Smooth muscle cell (in vitro differentiated cells): ENCODE measurements around the gene NIM1K. TPM values are rescaled to one million over a fixed set of nuclear protein-coding genes. Genes with fewer than 3 reads are reported as not detected.
"Not testable (repeated sequence)": the region's sequence is repeated elsewhere in the genome, so short reads cannot be mapped to it uniquely, and the experiment has no call there.

Experiments used
- DNase-seq: peaks from one replicate; lab custom pipeline; 2025; ENCODE audit not compliant: unreplicated experiment; lab: John Stamatoyannopoulos, UW
- H2AFZ ChIP-seq: fragments of 200-600 bp; sonication (generic); 2 replicates; pipeline ENCODE4 v1.6.0; 2016; ENCODE audit warnings: antibody characterized with exemption, low read depth, mild to moderate bottlenecking
- H3F3A ChIP-seq: fragments of 200-600 bp; sonication (generic); 2 replicates; pipeline ENCODE4 v1.6.0; 2017; ENCODE audit warnings: antibody characterized with exemption, low read depth
- H3K27ac ChIP-seq: fragments of 200-600 bp; sonication (generic); 2 replicates; pipeline ENCODE4 v1.5.1; 2016; ENCODE audit warnings: low read depth, mild to moderate bottlenecking
- H3K27me3 ChIP-seq: fragments of 200-600 bp; sonication (generic); 2 replicates; pipeline ENCODE4 v1.6.1; 2016; ENCODE audit warnings: low read depth, mild to moderate bottlenecking
- H3K36me3 ChIP-seq: fragments of 200-600 bp; sonication (generic); 2 replicates; pipeline ENCODE4 v1.5.1; 2016; ENCODE audit warnings: low read depth
- H3K4me1 ChIP-seq: fragments of 200-600 bp; sonication (generic); 2 replicates; pipeline ENCODE4 v1.5.1; 2016; ENCODE audit warnings: low read depth
- H3K4me2 ChIP-seq: fragments of 200-600 bp; sonication (generic); 2 replicates; pipeline ENCODE4 v1.6.0; 2016; ENCODE audit warnings: mild to moderate bottlenecking
- H3K4me3 ChIP-seq: fragments of 200-600 bp; sonication (generic); 2 replicates; pipeline ENCODE4 v1.5.1; 2016; ENCODE audit warnings: mild to moderate bottlenecking
- H3K79me2 ChIP-seq: fragments of 200-600 bp; sonication (generic); 2 replicates; pipeline ENCODE4 v1.6.0; 2016; ENCODE audit warnings: low read depth, mild to moderate bottlenecking
- H3K9ac ChIP-seq: fragments of 200-600 bp; sonication (generic); 2 replicates; pipeline ENCODE4 v1.6.0; 2016; ENCODE audit warnings: low read depth
- H3K9me3 ChIP-seq: fragments of 200-600 bp; sonication (generic); replicated peaks from 2 replicates; pipeline ENCODE4 v1.5.1; 2016; ENCODE audit warnings: low read depth
- H4K20me1 ChIP-seq: fragments of 200-600 bp; sonication (generic); 2 replicates; pipeline ENCODE4 v1.6.0; 2016; ENCODE audit warnings: low read depth
- WGBS: methylation state at CpG from one replicate; pipeline ENCODE4 v1.1.7; 2016; ENCODE audit warnings: low lambda C conversion rate; 5-methylcytosine and 5-hydroxymethylcytosine counted together
- polyA plus RNA-seq: library from polyadenylated mRNA; unstranded; fragments of >200 nt; fragmentation: Nextera tagmentation; extraction: Ambion mirVana; gene quantifications from 2 replicates; pipeline ENCODE4 v1.2.1, GENCODE V29; 2016
- total RNA-seq: library from RNA; depleted of rRNA; stranded (reverse); fragments of >200 nt; gene quantifications from 2 replicates; pipeline ENCODE4 v1.2.3, GENCODE V29; 2014
- TF ChIP-seq, protein P1 (sequence below): fragments of 200-600 bp; sonication (generic); IDR thresholded peaks from 2 replicates; pipeline ENCODE4 v1.5.1; 2017; ENCODE audit warnings: borderline replicate concordance, mild to moderate bottlenecking, antibody characterized with exemption; ENCODE audit not compliant: insufficient read depth, poor library complexity, severe bottlenecking

NIM1K gene
- total and polyA plus RNA-seq, 2 experiments from 2014 or later: 0.17 to 0.54 TPM

DNA sequence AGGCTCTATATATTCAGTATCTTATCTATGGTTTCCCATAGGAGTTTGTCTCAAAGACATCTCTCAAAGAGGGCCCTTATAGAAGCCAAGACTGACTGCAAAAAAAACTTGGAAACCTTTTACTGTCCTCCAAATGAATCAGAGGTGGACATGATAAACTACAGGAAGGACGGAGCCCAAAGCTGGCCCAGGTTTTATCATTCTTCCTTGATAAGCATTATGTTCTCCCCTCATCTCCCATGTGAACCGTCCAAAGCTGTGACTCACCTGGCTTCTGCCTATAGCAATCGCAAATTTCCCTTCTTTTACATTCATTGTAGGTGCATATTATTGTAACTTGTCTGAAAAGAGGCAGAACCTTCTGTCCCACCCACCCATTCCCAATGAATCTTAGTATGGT lies 35.0 kb upstream of the NIM1K start:
- Histone ChIP-seq H3K4me1 (no peaks in the 10 kb centered on the region), H3F3A (no peaks in the 10 kb centered on the region), H2AFZ (no peak overlapping the region), H3K4me2 (no peak overlapping the region), H3K9me3 (no peaks in the 10 kb centered on the region), H3K4me3 (no peak overlapping the region), H3K79me2 (peaks cover 25% of the 10 kb centered on the region), H4K20me1 (peaks cover 35% of the 10 kb centered on the region), H3K27ac (no peak overlapping the region), H3K36me3 (peaks cover 12% of the 10 kb centered on the region), H3K9ac (no peak overlapping the region), H3K27me3 (no peaks in the 10 kb centered on the region)
- 97% methylated on average over 3 of the region's 3 CpGs for WGBS
- TF ChIP-seq, protein P1, sequence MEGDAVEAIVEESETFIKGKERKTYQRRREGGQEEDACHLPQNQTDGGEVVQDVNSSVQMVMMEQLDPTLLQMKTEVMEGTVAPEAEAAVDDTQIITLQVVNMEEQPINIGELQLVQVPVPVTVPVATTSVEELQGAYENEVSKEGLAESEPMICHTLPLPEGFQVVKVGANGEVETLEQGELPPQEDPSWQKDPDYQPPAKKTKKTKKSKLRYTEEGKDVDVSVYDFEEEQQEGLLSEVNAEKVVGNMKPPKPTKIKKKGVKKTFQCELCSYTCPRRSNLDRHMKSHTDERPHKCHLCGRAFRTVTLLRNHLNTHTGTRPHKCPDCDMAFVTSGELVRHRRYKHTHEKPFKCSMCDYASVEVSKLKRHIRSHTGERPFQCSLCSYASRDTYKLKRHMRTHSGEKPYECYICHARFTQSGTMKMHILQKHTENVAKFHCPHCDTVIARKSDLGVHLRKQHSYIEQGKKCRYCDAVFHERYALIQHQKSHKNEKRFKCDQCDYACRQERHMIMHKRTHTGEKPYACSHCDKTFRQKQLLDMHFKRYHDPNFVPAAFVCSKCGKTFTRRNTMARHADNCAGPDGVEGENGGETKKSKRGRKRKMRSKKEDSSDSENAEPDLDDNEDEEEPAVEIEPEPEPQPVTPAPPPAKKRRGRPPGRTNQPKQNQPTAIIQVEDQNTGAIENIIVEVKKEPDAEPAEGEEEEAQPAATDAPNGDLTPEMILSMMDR: no peak
- no peak for DNase-seq

DNA sequence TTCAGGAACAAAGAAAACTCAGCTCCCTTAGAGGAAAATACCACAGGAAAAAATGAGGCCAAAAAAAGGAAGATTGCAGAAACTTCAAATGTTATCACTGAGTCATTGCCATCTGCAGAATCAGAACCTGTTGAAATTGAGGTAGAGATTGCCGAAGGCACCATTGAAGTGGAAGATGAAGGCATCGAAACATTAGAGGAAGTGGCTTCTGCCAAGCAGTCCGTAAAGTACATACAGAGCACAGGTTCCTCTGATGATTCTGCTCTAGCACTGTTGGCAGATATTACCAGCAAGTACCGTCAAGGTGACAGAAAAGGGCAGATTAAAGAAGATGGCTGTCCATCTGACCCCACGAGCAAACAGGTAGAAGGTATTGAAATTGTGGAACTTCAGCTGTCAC lies 30.8 kb upstream of the NIM1K start:
- DNase-seq: no peak
- Histone ChIP-seq H3K36me3 (peaks cover 16% of the 10 kb centered on the region), H3K9me3 (no peaks in the 10 kb centered on the region), H3K27ac (no peak overlapping the region), H3K4me1 (no peaks in the 10 kb centered on the region), H3K4me2 (no peak overlapping the region), H3K4me3 (no peak overlapping the region), H4K20me1 (peaks cover 14% of the 10 kb centered on the region), H3K27me3 (no peaks in the 10 kb centered on the region), H2AFZ (no peak overlapping the region), H3K9ac (no peak overlapping the region), H3F3A (no peaks in the 10 kb centered on the region), H3K79me2 (peaks cover 14% of the 10 kb centered on the region)
- TF ChIP-seq, protein P1: no peak
- 96% methylated on average over 5 of the region's 5 CpGs for WGBS

DNA sequence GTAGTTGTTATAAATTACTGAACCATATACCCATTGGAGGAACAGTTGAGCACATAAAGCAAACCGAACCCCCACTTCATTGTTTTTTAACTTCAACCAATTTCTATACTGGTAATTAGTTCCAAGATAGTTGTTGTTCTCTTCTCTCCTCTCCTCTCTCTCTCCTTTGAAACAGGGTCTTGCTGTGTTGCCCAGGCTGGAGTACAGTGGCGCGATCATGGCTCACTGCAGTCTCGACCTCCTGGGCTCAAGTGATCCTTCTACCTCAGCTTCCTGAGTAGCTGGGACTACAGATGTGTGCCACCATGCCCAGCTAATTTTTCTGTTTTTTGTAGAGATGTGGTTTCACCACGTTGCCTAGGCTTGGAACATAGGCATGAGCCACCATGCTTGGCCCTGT lies 27.2 kb upstream of the NIM1K start:
- peaks cover 16% of the 10 kb centered on the region for H3K36me3 ChIP-seq
- 77% methylated on average over 5 of the region's 5 CpGs for WGBS
- H3K4me2 ChIP-seq, H3F3A ChIP-seq, H3K4me1 ChIP-seq, H3K9ac ChIP-seq, H3K79me2 ChIP-seq, H3K27me3 ChIP-seq, H3K9me3 ChIP-seq, H3K4me3 ChIP-seq, DNase-seq, H3K27ac ChIP-seq, H2AFZ ChIP-seq: not testable (repeated sequence)
- H4K20me1 ChIP-seq: peaks cover 16% of the 10 kb centered on the region

DNA sequence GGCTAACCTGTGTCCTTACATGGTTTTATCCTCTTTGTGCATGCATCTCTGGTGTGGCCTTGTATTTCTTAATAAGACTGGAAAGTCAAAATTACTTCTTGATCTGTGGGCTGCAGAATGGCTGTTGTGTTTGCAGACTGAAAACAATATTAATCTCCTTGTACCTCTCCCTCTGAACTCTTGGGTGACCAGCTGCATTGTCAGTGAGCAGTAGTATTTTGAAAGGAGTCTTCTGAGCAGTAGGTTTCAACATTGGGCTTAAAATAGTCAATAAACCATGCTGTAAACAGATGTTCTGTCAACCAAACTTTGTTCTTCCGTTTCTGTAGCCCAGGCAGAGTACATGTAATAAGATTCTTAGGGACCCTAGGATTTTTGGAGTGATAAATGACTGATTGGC lies 26.7 kb upstream of the NIM1K start:
- Histone ChIP-seq H3K9ac (no peak overlapping the region), H3K4me3 (no peak overlapping the region), H3K79me2 (no peaks in the 10 kb centered on the region), H3K4me1 (no peaks in the 10 kb centered on the region), H3K4me2 (no peak overlapping the region), H3K27ac (no peak overlapping the region), H3F3A (no peaks in the 10 kb centered on the region), H3K27me3 (no peaks in the 10 kb centered on the region), H4K20me1 (peaks cover 16% of the 10 kb centered on the region), H3K36me3 (peaks cover 16% of the 10 kb centered on the region), H2AFZ (no peak overlapping the region), H3K9me3 (no peaks in the 10 kb centered on the region)
- WGBS: 81% methylated on average over 1 of the region's 1 CpG
- DNase-seq: no peak
- TF ChIP-seq, protein P1: no peak
